ENCODE data around the gene VPS52. TPM values are rescaled to one million over a fixed set of nuclear protein-coding genes. Genes with fewer than 3 reads are reported as not detected.

Gene VPS52
- polyA plus RNA-seq, 1 donor, result 59.8 TPM

DNA sequence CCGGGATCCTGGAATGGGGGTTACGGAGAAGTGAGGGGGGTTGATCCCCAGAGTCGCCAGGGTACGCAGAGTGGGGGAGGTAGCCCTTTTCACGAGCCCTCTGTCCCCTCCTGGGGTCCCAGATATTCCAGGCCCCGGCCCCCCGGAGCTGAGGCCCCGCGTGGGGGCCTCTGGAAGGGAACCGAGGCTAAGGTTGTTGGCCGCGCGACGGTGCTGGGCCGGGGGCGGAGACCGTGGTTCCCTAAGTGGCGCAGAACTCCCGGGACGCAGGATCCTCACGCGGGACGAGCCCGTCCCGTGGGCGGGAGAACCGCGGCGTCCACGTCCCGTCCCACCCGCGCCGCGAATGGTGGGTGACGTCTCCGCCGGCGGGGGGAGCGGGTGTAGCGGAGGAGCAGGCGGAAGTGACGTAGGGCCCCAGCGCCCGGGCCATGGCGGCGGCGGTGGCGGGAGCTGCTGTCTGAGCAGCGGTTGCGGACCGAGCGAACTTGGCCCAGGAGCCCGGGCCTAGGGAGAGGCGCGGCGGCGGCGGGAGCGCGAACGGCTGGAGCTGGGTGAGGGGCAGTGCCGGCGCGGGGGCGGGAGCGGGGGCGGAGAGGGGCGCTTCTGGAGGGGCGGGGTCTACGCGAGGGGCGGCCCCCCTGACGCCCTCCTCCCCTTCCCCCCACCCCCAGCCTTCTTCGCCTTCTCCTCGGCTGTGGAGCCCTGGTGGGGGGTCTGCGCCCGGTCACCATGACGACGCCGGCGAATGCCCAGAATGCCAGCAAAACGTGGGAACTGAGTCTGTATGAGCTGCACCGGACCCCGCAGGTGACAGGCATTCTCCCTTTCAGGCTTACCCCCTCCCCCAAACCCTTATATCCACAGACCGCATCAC, 63.3 kb downstream of the VPS52 start, which contains the start of gene RING1:
TSS of gene RING1 (plus strand) at position 410 of the 877 bp plus-strand sequence. CDS start at position 733, 323 bp downstream.
- Histone ChIP-seq H3K27ac (ENCODE audit: low read length) (peak within 1 kb of the TSS; percentile 94), H3K27me3 (ENCODE audit: control insufficient read depth, insufficient read depth, low read length) (peaks cover 11% of the 10 kb centered on the region), H3K4me3 (ENCODE audit: low read length) (peak within 1 kb of the TSS; percentile 98), H3K36me3 (ENCODE audit: control insufficient read depth, insufficient read depth, low read length) (peaks cover 34% of the 10 kb centered on the region), H3K9me3 (ENCODE audit: control insufficient read depth, low read depth, low read length) (peaks cover 2% of the 10 kb centered on the region), H3K4me1 (ENCODE audit: control insufficient read depth, insufficient read depth, low read length) (peaks cover 35% of the 10 kb centered on the region)
- DNase-seq, result peak; percentile 81 to 86
- 17% methylated on average over 1 of the region's 86 CpGs for WGBS (ENCODE audit: insufficient coverage, low lambda C conversion rate)

DNA sequence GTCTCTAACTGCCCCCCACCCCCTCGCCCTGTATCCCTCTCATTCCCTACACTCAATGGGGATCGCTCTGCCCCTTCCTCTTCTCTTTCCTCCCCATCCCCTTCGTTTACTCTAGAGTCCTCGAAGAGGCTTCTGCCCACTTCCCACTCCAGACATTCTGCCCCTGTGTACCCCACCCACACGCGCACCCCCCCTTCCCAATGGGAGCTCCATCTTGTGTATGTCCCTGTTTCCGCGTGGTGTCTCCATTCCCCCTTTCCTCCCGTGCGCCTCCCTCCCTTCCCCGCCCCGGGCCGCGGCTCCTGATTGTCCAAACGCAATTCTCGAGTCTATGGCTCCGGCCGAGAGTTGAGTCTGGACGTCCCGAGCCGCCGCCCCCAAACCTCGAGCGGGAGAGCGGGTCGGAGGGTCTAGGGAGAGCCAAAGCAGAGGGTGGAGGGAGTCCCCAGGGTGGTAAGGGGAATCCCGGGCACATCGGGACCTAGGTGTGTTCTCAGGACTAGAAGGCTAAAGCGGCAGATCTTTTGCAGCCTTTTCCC, 64.1 kb downstream of the VPS52 start:
- peaks cover 41% of the 10 kb centered on the region for H3K36me3 ChIP-seq (ENCODE audit: control insufficient read depth, insufficient read depth, low read length)
- WGBS (ENCODE audit: insufficient coverage, low lambda C conversion rate), result no CpG with 5 or more reads among the region's 29 CpGs
- peaks cover 28% of the 10 kb centered on the region for H3K4me1 ChIP-seq (ENCODE audit: control insufficient read depth, insufficient read depth, low read length)
- peak in 1 of 2 donors; percentile 73 for DNase-seq
- H3K4me3 ChIP-seq (ENCODE audit: low read length), result peak overlapping the region; percentile 98
- peaks cover 2% of the 10 kb centered on the region for H3K9me3 ChIP-seq (ENCODE audit: control insufficient read depth, low read depth, low read length)
- H3K27ac ChIP-seq (ENCODE audit: low read length), result peak overlapping the region; percentile 94
- H3K27me3 ChIP-seq (ENCODE audit: control insufficient read depth, insufficient read depth, low read length), result peaks cover 4% of the 10 kb centered on the region

DNA sequence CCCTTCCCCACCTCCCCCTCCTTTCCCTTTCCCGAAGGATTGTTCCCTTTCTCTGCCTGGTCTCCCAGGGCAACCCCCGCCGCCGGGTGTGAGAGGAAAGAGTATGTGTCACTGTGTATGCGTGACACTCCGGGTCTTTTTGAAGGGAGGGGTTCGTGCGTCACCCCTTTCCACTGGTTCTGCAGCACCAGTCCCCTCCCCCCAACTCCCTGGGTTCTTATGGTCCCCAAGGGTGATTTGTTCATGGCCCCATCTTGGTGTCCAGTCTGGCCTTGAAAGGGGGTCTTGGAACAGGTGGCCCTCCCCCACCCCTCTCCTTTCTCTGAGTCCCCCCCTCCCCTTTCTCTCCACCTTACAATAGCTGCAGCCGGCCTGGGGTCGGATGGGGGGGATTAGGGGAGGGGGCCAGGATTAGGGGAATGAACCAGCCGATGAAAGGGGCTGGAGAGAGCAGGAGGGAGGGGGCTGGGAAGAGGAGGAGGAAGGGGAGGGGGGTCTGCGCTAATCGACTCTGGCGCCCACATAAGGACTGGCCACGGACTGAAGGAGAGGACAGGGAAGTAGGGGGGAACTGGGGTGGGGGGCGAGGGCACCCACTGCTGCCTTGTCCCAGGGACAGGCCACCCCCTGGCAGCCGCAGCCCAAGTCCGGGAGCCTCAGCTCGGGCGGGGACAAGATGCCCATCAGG, 64.7 kb downstream of the VPS52 start:
- H3K4me3 ChIP-seq (ENCODE audit: low read length), result peak overlapping the region; percentile 98
- WGBS (ENCODE audit: insufficient coverage, low lambda C conversion rate), result no CpG with 5 or more reads among the region's 20 CpGs
- H3K4me1 ChIP-seq (ENCODE audit: control insufficient read depth, insufficient read depth, low read length), result peaks cover 33% of the 10 kb centered on the region
- H3K27me3 ChIP-seq (ENCODE audit: control insufficient read depth, insufficient read depth, low read length), result no peaks in the 10 kb centered on the region
- peaks cover 2% of the 10 kb centered on the region for H3K9me3 ChIP-seq (ENCODE audit: control insufficient read depth, low read depth, low read length)
- DNase-seq, result peak in 1 of 2 donors; percentile 40
- peaks cover 44% of the 10 kb centered on the region for H3K36me3 ChIP-seq (ENCODE audit: control insufficient read depth, insufficient read depth, low read length)
- no peak overlapping the region for H3K27ac ChIP-seq (ENCODE audit: low read length)

DNA sequence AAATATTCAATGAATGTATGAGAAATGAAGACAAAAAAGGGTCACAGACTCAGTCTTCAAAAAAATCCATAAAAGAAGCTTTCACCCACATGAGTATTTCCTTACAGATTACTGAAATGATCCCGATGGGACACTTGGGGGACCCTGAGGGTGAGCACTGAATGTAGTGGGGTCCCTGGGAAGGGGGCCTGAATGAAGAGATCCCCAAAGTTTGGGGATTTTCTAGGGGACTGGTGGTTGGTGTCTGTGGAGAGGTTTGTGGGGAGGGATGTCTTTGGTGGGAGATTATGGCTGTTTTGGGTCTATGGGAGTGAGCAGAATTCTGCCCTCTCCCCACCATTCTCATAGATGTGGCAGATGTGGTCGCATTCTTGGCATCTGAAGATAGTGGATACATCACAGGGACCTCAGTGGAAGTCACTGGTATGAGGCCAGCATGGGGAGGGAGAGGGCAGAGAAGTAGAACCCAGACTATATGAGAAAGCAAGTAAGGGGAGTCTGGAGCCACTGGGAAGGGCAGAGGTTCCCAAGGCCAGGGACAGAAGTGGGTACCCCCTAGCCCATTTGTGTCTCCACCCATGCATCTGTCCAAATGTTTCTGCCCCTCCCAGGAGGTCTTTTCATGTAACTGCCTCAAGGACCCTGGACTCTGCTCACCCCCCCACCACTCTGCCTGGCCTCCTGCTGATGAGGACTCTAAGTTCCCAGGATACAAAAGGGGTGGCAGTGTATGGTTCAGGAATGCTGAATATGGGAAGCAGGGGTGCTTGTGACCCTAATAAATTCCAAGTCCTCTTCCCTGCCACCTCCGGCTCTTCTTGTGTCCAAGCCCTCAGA, 65.4 kb downstream of the VPS52 start:
- WGBS (ENCODE audit: insufficient coverage, low lambda C conversion rate), result no CpG with 5 or more reads among the region's 3 CpGs
- H3K4me3 ChIP-seq (ENCODE audit: low read length), result no peak overlapping the region
- H3K4me1 ChIP-seq (ENCODE audit: control insufficient read depth, insufficient read depth, low read length), result peaks cover 41% of the 10 kb centered on the region
- no peaks in the 10 kb centered on the region for H3K27me3 ChIP-seq (ENCODE audit: control insufficient read depth, insufficient read depth, low read length)
- H3K9me3 ChIP-seq (ENCODE audit: control insufficient read depth, low read depth, low read length), result peaks cover 2% of the 10 kb centered on the region
- DNase-seq, result peak in 1 of 2 donors; percentile 37
- H3K36me3 ChIP-seq (ENCODE audit: control insufficient read depth, insufficient read depth, low read length), result peaks cover 42% of the 10 kb centered on the region
- H3K27ac ChIP-seq (ENCODE audit: low read length), result no peak overlapping the region

- WGBS (ENCODE audit: insufficient coverage, low lambda C conversion rate), result no CpG with 5 or more reads among the region's 17 CpGs
- H3K4me1 ChIP-seq (ENCODE audit: control insufficient read depth, insufficient read depth, low read length), result peaks cover 41% of the 10 kb centered on the region
- DNase-seq, result peak in 1 of 2 donors; percentile 37
These were observed 66.3 kb downstream of the VPS52 start for GRCh38 chr6:33205191-33206026.

GRCh38 chr6:33204415-33205190, 67.1 kb downstream of the VPS52 start, which contains the start of gene HSD17B8:
HSD17B8 (plus strand) TSS chr6:33204655; CDS start chr6:33204669, 14 bp downstream.
- DNase-seq, result peak; percentile 89 to 93
- WGBS (ENCODE audit: insufficient coverage, low lambda C conversion rate), result no CpG with 5 or more reads among the region's 48 CpGs
- Histone ChIP-seq H3K27me3 (ENCODE audit: control insufficient read depth, insufficient read depth, low read length) (no peaks in the 10 kb centered on the region), H3K4me3 (ENCODE audit: low read length) (peak within 1 kb of the TSS; percentile 89), H3K36me3 (ENCODE audit: control insufficient read depth, insufficient read depth, low read length) (peaks cover 28% of the 10 kb centered on the region), H3K9me3 (ENCODE audit: control insufficient read depth, low read depth, low read length) (peaks cover 2% of the 10 kb centered on the region), H3K4me1 (ENCODE audit: control insufficient read depth, insufficient read depth, low read length) (peaks cover 41% of the 10 kb centered on the region), H3K27ac (ENCODE audit: low read length) (peak within 1 kb of the TSS; percentile 66)

More at GRCh38 chr6:33205191-33206026, 66.3 kb downstream of the VPS52 start:
- Histone ChIP-seq H3K36me3 (ENCODE audit: control insufficient read depth, insufficient read depth, low read length) (peaks cover 36% of the 10 kb centered on the region), H3K27me3 (ENCODE audit: control insufficient read depth, insufficient read depth, low read length) (no peaks in the 10 kb centered on the region), H3K4me3 (ENCODE audit: low read length) (peak overlapping the region; percentile 89), H3K9me3 (ENCODE audit: control insufficient read depth, low read depth, low read length) (peaks cover 2% of the 10 kb centered on the region), H3K27ac (ENCODE audit: low read length) (peak overlapping the region; percentile 66)

GRCh38 chr6:33204165-33204414, 67.6 kb downstream of the VPS52 start:
- Histone ChIP-seq H3K4me3 (ENCODE audit: low read length) (peak overlapping the region; percentile 89), H3K27me3 (ENCODE audit: control insufficient read depth, insufficient read depth, low read length) (no peaks in the 10 kb centered on the region), H3K27ac (ENCODE audit: low read length) (no peak overlapping the region), H3K9me3 (ENCODE audit: control insufficient read depth, low read depth, low read length) (peaks cover 2% of the 10 kb centered on the region), H3K4me1 (ENCODE audit: control insufficient read depth, insufficient read depth, low read length) (peaks cover 45% of the 10 kb centered on the region), H3K36me3 (ENCODE audit: control insufficient read depth, insufficient read depth, low read length) (peaks cover 24% of the 10 kb centered on the region)
- no peak for DNase-seq
- WGBS (ENCODE audit: insufficient coverage, low lambda C conversion rate), result no CpG with 5 or more reads among the region's 4 CpGs

DNA sequence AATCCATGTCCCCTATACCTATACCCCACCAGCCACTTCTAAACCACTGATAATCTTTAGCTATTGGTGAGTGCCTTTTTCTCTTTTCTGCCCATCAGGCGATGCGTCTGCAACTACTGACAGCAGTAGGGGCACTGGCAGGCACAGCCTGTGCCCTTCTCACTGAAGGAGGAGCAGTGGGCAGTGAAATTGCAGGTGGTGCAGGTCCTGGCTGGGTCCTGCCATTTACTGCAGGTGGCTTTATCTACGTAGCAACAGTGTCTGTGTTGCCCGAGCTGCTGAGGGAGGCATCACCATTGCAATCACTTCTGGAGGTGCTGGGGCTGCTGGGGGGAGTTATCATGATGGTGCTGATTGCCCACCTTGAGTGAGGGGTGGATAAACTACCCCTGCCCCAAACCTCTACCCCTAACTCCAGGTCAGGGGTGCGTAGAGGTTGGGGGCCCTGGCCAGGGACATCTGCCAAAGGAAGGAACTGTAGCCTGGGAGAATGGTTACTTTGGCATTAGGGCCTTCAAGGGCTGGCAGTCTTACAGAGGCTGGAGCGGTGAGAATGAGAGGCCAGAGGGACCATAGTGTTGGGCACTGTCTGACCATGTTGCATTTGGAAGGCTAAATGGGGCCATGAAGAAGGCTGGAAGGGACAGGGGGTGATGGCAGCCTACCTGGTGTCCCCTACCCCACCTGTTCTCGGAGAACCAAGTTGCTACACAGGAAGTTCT, 68.1 kb downstream of the VPS52 start:
- Histone ChIP-seq H3K4me1 (ENCODE audit: control insufficient read depth, insufficient read depth, low read length) (peaks cover 48% of the 10 kb centered on the region), H3K4me3 (ENCODE audit: low read length) (no peak overlapping the region), H3K36me3 (ENCODE audit: control insufficient read depth, insufficient read depth, low read length) (peaks cover 24% of the 10 kb centered on the region), H3K27me3 (ENCODE audit: control insufficient read depth, insufficient read depth, low read length) (no peaks in the 10 kb centered on the region), H3K9me3 (ENCODE audit: control insufficient read depth, low read depth, low read length) (peaks cover 2% of the 10 kb centered on the region), H3K27ac (ENCODE audit: low read length) (no peak overlapping the region)
- no CpG with 5 or more reads among the region's 7 CpGs for WGBS (ENCODE audit: insufficient coverage, low lambda C conversion rate)
- no peak for DNase-seq

All from large intestine (tissue), 3 donors.